ENCODE data around the gene KCNA10.
"Not testable (repeated sequence)": the region's sequence is repeated elsewhere in the genome, so short reads cannot be mapped to it uniquely, and the experiment has no call there.

KCNA10 gene

GRCh38 chr1:110535985-110536384, 17.0 kb upstream of the KCNA10 start:
- no peak for DNase-seq (ENCODE audit: low read depth in 2 of 2)

- no peak for DNase-seq (ENCODE audit: low read depth in 2 of 2)
Observed at GRCh38 chr1:110533230-110533629, 14.3 kb upstream of the KCNA10 start.

GRCh38 chr1:110529011-110529410, 10.0 kb upstream of the KCNA10 start:
- no peak for DNase-seq (ENCODE audit: low read depth in 2 of 2)

- no peak for DNase-seq (ENCODE audit: low read depth in 2 of 2)
Observed at GRCh38 chr1:110526201-110526780, 7.3 kb upstream of the KCNA10 start.

- no peak for DNase-seq (ENCODE audit: low read depth in 2 of 2)
Observed at GRCh38 chr1:110525249-110525595, 6.2 kb upstream of the KCNA10 start.

GRCh38 chr1:110524311-110525248, 5.6 kb upstream of the KCNA10 start:
- peak; percentile 26 to 44 for DNase-seq (ENCODE audit: low read depth in 2 of 2)

GRCh38 chr1:110523011-110523410, 4.0 kb upstream of the KCNA10 start:
- no peak for DNase-seq (ENCODE audit: low read depth in 2 of 2)

GRCh38 chr1:110522560-110522959, 3.6 kb upstream of the KCNA10 start:
- DNase-seq (ENCODE audit: low read depth in 2 of 2): no peak

GRCh38 chr1:110520827-110521226, 1.9 kb upstream of the KCNA10 start:
- DNase-seq (ENCODE audit: low read depth in 2 of 2): no peak

- no peak for DNase-seq (ENCODE audit: low read depth in 2 of 2)
Observed at GRCh38 chr1:110515891-110516290, 3.1 kb downstream of the KCNA10 start.

GRCh38 chr1:110515041-110515440, 3.9 kb downstream of the KCNA10 start:
- DNase-seq (ENCODE audit: low read depth in 2 of 2): no peak

- DNase-seq (ENCODE audit: low read depth in 2 of 2): no peak
Observed at GRCh38 chr1:110513511-110513910, 5.5 kb downstream of the KCNA10 start.

- DNase-seq (ENCODE audit: low read depth in 2 of 2): no peak
Observed at GRCh38 chr1:110511436-110511835, 7.5 kb downstream of the KCNA10 start.

GRCh38 chr1:110510921-110511320, 8.1 kb downstream of the KCNA10 start:
- not testable (repeated sequence) for DNase-seq (ENCODE audit: low read depth in 2 of 2)

GRCh38 chr1:110509655-110510054, 9.3 kb downstream of the KCNA10 start:
- no peak for DNase-seq (ENCODE audit: low read depth in 2 of 2)

- no peak for DNase-seq (ENCODE audit: low read depth in 2 of 2)
Observed at GRCh38 chr1:110508028-110508940, 10.7 kb downstream of the KCNA10 start.

- no peak for DNase-seq (ENCODE audit: low read depth in 2 of 2)
Observed at GRCh38 chr1:110506541-110506940, 12.4 kb downstream of the KCNA10 start.

GRCh38 chr1:110505596-110505995, 13.4 kb downstream of the KCNA10 start:
- no peak for DNase-seq (ENCODE audit: low read depth in 2 of 2)

- no peak for DNase-seq (ENCODE audit: low read depth in 2 of 2)
Observed at GRCh38 chr1:110504226-110504625, 14.7 kb downstream of the KCNA10 start.

- DNase-seq (ENCODE audit: low read depth in 2 of 2): no peak
Observed at GRCh38 chr1:110503471-110503870, 15.5 kb downstream of the KCNA10 start.

- DNase-seq (ENCODE audit: low read depth in 2 of 2): no peak
Observed at GRCh38 chr1:110502402-110503151, 16.4 kb downstream of the KCNA10 start.

All from stimulated activated CD4-positive, alpha-beta T cell treated with anti-CD3 and anti-CD28 coated beads, Interleukin-4, amount 100 ng/mL, for 48 hours (primary cell).